Right atrium auricular region (tissue), 2 donors: Measurements from ENCODE around the gene RBMS1. TPM values are rescaled to one million over a fixed set of nuclear protein-coding genes. Genes with fewer than 3 reads are reported as not detected.

Experiments used
- DNase-seq: peaks from one replicate; pipeline ENCODE4 v3.0.0-alpha.2; 2019; ENCODE audit warnings: low spot score
- H3K27ac ChIP-seq, 2 donors: fragments of 200-600 bp; sonication (generic); 1 replicate in 1 of 2; 2 replicates in 1 of 2; pipeline ENCODE4 v1.5.1; 2016 to 2019
- H3K27me3 ChIP-seq, 2 donors: fragments of 200-600 bp; sonication (generic); one replicate each; pipeline versions ENCODE4 v1.5.1 to v1.6.0; 2017 to 2019
- H3K36me3 ChIP-seq: fragments of 200-600 bp; sonication (generic); one replicate; pipeline ENCODE4 v1.5.1; 2016
- H3K4me1 ChIP-seq, 2 donors: fragments of 200-600 bp; sonication (generic); one replicate each; pipeline versions ENCODE4 v1.5.1 to v1.6.0; 2017 to 2019
- H3K4me3 ChIP-seq, 2 donors: fragments of 200-600 bp; sonication (generic); 1 replicate in 1 of 2; 2 replicates in 1 of 2; pipeline ENCODE4 v1.5.1; 2017 to 2019; ENCODE audit warnings: mild to moderate bottlenecking in 1 of 2, moderate library complexity in 1 of 2
- H3K9me3 ChIP-seq, 2 donors: fragments of 200-600 bp; sonication (generic); one replicate each; pipeline ENCODE4 v1.5.1; 2019
- CTCF ChIP-seq, 2 donors: fragments of 200-600 bp; sonication (generic); IDR thresholded peaks; one replicate each; pipeline ENCODE4 v1.5.1; 2019; ENCODE audit warnings: antibody characterized with exemption in 2 of 2
- total RNA-seq, 2 donors: library from RNA; depleted of rRNA; stranded (reverse); fragments of >200 nt; gene quantifications; one replicate each; pipeline ENCODE4 v1.1.0, GENCODE V29; 2016

The RBMS1 gene
- total RNA-seq, 2 donors from 2014 or later = 52.3 to 57.0 TPM

- H3K27ac ChIP-seq = no peak overlapping the region
- no peak overlapping the region for H3K4me3 ChIP-seq
- no peaks in the 10 kb centered on the region for H3K36me3 ChIP-seq
- no peaks in the 10 kb centered on the region for H3K9me3 ChIP-seq
- peaks cover 0 to 19% of the 10 kb centered on the region in 2 donors for H3K4me1 ChIP-seq
- no peak for DNase-seq
- no peaks in the 10 kb centered on the region for H3K27me3 ChIP-seq
- TF ChIP-seq CTCF (IDR thresholded peaks at IDR 0.05) = no peak
These were observed 255.2 kb downstream of the RBMS1 start for GRCh38 chr2:160238392-160238791.

- Histone ChIP-seq H3K4me1 (peaks cover 0 to 4% of the 10 kb centered on the region in 2 donors), H3K36me3 (no peaks in the 10 kb centered on the region), H3K9me3 (no peaks in the 10 kb centered on the region), H3K27ac (no peak overlapping the region), H3K4me3 (no peak overlapping the region), H3K27me3 (no peaks in the 10 kb centered on the region)
- no peak for TF ChIP-seq CTCF (IDR thresholded peaks at IDR 0.05)
- DNase-seq = no peak
These were observed 260.6 kb downstream of the RBMS1 start for GRCh38 chr2:160232905-160233475.

GRCh38 chr2:160229591-160229990 lies 264.0 kb downstream of the RBMS1 start:
- Histone ChIP-seq H3K4me1 (peaks cover 0 to 16% of the 10 kb centered on the region in 2 donors), H3K36me3 (no peaks in the 10 kb centered on the region), H3K27ac (no peak overlapping the region), H3K9me3 (no peaks in the 10 kb centered on the region), H3K27me3 (no peaks in the 10 kb centered on the region), H3K4me3 (no peak overlapping the region)
- no peak for DNase-seq
- TF ChIP-seq CTCF (IDR thresholded peaks at IDR 0.05) = no peak

- Histone ChIP-seq H3K4me1 (peaks cover 0 to 25% of the 10 kb centered on the region in 2 donors), H3K9me3 (no peaks in the 10 kb centered on the region)
- TF ChIP-seq CTCF (IDR thresholded peaks at IDR 0.05) = no peak
These were observed 265.3 kb downstream of the RBMS1 start for GRCh38 chr2:160228141-160228917.

GRCh38 chr2:160227293-160227915 lies 266.2 kb downstream of the RBMS1 start:
- no peak overlapping the region for H3K4me3 ChIP-seq
- no peaks in the 10 kb centered on the region for H3K9me3 ChIP-seq
- H3K4me1 ChIP-seq = peaks cover 0 to 30% of the 10 kb centered on the region in 2 donors
- no peak for TF ChIP-seq CTCF (IDR thresholded peaks at IDR 0.05)
- H3K36me3 ChIP-seq = no peaks in the 10 kb centered on the region
- no peak for DNase-seq
- no peaks in the 10 kb centered on the region for H3K27me3 ChIP-seq
- no peak overlapping the region for H3K27ac ChIP-seq

More at GRCh38 chr2:160228141-160228917, 265.3 kb downstream of the RBMS1 start:
- Histone ChIP-seq H3K36me3 (no peaks in the 10 kb centered on the region), H3K4me3 (no peak overlapping the region), H3K27ac (no peak overlapping the region), H3K27me3 (no peaks in the 10 kb centered on the region)
- DNase-seq = no peak
